Suppressor macrophage treated with lipopolysaccharide for 4 hours (primary cell): ENCODE data around the gene CASK.

Experiments used
- DNase-seq: peaks from one replicate; pipeline ENCODE4 v3.0.0-alpha.2; 2020

Gene CASK, protein sequence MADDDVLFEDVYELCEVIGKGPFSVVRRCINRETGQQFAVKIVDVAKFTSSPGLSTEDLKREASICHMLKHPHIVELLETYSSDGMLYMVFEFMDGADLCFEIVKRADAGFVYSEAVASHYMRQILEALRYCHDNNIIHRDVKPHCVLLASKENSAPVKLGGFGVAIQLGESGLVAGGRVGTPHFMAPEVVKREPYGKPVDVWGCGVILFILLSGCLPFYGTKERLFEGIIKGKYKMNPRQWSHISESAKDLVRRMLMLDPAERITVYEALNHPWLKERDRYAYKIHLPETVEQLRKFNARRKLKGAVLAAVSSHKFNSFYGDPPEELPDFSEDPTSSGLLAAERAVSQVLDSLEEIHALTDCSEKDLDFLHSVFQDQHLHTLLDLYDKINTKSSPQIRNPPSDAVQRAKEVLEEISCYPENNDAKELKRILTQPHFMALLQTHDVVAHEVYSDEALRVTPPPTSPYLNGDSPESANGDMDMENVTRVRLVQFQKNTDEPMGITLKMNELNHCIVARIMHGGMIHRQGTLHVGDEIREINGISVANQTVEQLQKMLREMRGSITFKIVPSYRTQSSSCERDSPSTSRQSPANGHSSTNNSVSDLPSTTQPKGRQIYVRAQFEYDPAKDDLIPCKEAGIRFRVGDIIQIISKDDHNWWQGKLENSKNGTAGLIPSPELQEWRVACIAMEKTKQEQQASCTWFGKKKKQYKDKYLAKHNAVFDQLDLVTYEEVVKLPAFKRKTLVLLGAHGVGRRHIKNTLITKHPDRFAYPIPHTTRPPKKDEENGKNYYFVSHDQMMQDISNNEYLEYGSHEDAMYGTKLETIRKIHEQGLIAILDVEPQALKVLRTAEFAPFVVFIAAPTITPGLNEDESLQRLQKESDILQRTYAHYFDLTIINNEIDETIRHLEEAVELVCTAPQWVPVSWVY

GRCh38 chrX:41923211-41923977 is at the start of gene CASK:
Gene CASK (minus strand): TSS chrX:41923554. CDS start chrX:41922988, 566 bp downstream.
- peak; percentile 94 for DNase-seq

DNA sequence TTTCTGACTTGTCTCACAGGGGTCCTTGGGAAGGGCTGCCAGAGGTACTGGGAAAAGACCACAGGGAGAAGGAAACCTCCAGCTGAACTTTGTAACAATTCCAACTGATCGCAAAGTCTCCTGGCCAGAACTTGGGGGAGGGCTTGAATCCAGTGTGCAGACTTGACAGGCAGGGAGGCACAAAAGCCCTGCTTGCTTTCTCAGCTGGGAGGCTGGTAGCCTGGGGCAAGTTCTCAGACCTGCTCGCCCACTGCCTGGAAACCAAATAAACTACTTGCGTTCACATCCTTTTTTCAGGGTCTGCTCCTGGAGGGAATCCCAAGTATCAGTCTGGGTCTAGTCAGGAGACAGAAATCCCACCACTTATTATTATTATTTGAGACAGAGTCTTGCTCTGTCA is 48.0 kb upstream of the CASK start:
- no peak for DNase-seq

- DNase-seq, result no peak
These were observed 47.1 kb upstream of the CASK start for GRCh38 chrX:41970419-41970818.

- no peak for DNase-seq
These were observed 40.0 kb upstream of the CASK start for GRCh38 chrX:41963348-41963747.

DNA sequence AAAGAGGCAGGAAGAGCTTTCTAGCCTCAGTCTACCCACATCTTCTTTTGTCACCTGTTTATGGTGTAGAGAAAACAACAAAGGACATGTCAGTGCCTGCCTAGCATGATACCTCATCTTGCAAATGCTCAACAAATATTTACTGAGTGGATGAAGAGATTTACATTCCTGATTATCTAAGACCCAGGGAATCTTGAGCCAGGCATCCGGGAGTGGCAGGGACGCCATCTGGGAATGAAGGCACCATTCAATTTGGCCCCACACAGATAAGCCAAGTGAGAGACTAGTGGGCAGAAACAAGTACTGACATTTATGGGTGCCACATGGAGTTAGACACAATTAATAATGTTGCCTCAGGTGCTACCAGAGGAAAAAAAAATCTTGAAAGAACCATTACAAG is 36.8 kb upstream of the CASK start:
- DNase-seq, result no peak

- DNase-seq, result no peak
These were observed 35.5 kb upstream of the CASK start for GRCh38 chrX:41958861-41959260.

- no peak for DNase-seq
These were observed 32.7 kb upstream of the CASK start for GRCh38 chrX:41956027-41956426.

- no peak for DNase-seq
These were observed 28.7 kb upstream of the CASK start for GRCh38 chrX:41952102-41952501.

GRCh38 chrX:41946989-41947612 is 23.7 kb upstream of the CASK start:
- DNase-seq, result no peak

DNA sequence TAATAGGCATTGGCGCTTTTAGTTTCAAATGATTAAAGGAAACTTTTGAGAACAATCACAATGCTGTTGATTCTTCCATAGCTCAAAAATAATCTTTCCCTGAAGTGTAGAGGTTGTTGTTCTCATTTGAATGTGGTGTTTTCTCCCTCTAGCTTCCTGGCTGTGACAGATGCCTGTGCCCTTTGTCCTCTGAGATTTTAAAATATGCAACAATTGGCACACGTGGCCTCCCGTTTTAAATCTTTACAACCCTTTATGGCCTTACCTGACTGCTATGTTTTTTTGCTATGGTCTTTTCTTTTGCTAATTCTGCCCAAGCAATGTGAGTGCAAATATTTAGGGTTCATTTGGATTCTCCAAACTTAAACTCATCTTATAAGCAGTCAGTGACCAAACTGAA is 22.9 kb upstream of the CASK start:
- no peak for DNase-seq

GRCh38 chrX:41935832-41936231 is 12.5 kb upstream of the CASK start:
- DNase-seq, result no peak

GRCh38 chrX:41933546-41933945 is 10.2 kb upstream of the CASK start:
- no peak for DNase-seq

- no peak for DNase-seq
These were observed 9.5 kb upstream of the CASK start for GRCh38 chrX:41932885-41933284.

DNA sequence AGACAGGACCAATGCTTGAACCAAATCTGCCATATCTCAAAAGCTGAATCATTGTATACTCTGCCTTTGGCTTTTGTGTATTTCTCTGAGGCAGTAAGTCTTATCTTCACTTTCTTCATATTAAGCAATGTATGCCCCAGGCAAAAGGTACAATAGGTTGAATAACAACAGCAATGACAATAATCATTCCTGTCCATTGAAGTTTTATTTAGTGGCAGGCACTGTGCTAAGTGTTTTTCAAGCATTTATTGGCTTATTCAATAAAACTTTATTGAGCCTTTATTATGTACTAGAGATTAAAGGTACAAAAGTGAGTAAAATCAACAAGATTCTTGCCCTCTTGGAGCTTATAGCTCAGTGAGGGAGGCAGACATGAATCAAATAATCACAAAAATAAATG is 8.2 kb upstream of the CASK start:
- no peak for DNase-seq

GRCh38 chrX:41923978-41924683 is 777 bp upstream of the CASK start:
- peak; percentile 6 for DNase-seq

DNA sequence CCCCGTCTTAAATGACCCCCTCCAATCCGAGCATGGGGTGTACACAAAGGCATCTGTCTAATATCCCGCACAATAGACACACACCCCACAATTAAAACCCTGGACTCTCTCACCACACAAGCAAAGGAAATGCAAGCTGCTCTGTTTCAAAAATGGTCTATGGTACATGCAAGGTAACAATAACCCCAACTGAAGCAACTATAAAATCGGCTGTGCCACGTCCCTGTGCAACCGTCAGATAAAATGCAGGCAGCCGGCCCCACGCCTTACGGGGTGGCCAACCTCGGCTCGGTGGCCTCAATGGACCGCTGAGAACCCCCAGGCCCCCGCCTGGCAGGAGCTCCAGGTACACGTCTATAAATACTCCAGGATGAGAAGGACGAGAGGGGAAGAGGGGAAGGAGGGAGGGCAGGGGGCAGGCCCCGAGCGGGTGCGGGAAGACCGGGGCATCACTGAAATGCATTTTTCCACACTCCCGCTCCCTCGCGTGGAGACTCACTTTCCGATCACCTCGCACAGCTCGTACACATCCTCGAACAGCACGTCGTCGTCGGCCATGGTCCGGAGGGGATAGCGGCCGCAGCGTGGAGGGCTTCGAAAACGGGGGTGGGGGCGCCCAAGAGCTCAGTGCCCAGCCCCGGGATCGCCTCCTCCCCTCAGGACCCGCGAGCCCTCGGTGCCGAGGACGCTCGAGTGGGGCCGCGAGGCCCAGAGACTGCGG is 763 bp downstream of the CASK start:
- DNase-seq, result peak; percentile 25

DNA sequence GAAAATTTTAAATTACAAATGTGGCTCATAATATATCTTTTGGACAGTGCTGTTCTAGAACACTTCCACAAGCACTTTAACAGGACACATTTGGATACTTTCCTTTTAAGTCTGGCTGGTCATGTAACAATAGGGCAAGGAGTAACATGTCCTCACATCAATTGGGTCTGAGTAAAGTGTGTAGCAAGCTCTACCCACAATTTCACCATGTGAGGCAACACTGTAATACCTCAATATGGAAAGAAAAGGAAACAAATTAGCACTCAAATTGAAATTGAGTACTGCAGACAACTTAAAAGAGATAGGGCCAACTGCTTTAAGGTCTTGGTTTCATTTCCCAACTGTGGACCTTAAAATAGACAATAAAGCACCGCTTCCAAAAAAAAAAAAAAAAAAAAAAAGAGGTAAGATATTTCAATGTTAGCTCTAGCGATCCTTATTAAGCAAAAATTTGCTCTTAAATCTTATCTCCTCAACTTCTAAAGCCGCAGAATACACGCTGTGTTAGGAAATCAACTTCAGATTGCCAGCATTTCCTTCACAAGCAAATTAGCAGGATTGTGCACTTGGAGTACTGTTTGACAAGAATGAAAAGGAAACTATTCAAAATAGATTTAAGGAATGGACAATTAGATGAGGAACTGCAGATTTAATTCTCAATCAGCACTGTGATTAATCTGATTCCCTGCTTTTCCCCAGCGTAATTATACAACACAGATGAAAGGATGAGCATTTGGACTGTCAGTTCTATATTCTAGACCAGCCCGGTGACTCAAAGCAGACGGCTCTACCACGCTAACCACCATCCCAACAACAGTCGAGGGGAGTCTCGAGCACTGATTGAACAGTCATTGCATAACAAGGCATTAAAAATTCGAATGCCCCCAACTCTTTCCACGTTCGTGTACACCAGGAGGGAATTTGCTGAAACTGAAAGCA is 1.6 kb downstream of the CASK start:
- DNase-seq, result peak; percentile 69

GRCh38 chrX:41919870-41920269 is 3.5 kb downstream of the CASK start:
- DNase-seq, result no peak

GRCh38 chrX:41917517-41917916 is 5.8 kb downstream of the CASK start:
- DNase-seq, result no peak

DNA sequence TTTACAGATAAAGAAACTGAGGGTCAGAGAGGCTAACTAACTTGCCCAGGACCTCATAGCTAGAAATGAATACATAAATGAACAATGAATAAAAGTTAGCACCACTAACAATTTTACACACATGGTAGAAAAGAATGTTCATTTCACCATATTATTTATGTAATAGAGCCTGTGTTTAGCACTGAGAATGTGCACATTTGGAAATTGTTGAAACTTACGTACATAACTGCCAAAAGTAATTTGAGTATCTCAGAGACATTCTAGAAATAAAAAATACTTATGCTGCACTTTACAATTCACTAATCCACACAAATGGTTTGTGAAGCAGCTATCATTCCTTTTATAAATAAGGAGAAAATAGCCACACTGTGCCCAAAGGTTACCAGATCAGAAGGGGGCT is 9.9 kb downstream of the CASK start:
- DNase-seq, result no peak
